ENCODE measurements around the gene LEKR1. TPM values are rescaled to one million over a fixed set of nuclear protein-coding genes. Genes with fewer than 3 reads are reported as not detected.

Gene LEKR1
- total RNA-seq, 1 donor from 2014 or later, result 0.13 TPM

DNA sequence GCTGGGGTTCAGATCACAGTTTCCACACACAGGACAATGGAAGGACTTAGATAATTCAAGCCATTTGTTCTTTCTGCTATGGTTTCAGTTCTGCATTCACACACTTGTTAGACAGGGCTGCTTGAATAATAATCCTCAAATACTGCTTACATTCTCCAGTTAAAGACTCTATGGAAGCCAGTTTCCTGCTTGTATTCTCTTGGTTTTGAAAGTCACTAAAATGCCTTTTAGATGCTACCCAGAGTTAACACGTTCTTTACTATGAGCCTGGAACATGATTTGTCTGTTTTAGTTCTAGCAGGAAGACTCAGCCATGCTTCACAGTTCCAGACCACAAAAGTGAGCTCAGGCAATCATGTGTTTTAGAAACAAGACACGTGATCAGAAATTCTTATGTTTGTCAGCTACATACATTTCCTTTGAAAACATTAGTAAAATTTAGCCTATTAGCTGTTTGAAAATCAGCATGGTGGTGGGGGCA is 152.4 kb downstream of the LEKR1 start:
- DNase-seq (ENCODE audit: low read depth, low spot score), result no peak

- no peak for DNase-seq (ENCODE audit: low read depth, low spot score)
Observed at GRCh38 chr3:156981005-156981404, 154.9 kb downstream of the LEKR1 start.

DNA sequence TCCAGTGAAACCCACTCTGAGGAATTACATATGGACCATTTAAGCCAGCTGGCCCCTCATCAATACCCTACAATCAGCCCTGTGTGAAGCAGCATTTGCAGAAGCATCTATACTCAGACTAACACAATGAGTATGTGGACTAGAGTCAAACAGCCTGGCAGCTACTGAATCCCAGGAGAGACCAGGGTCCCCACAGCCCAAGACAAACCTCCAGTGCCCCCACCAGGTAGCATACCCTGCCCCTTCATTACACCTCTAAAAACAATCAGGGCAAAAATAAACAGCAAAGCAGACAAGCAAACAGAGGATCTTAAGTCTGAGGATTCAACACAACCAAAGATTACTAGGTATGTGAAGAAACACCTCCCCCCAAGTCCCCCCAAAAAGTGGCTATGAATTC is 157.4 kb downstream of the LEKR1 start:
- DNase-seq (ENCODE audit: low read depth, low spot score), result no peak

- no peak for DNase-seq (ENCODE audit: low read depth, low spot score)
Observed at GRCh38 chr3:156985711-156986110, 159.6 kb downstream of the LEKR1 start.

- DNase-seq (ENCODE audit: low read depth, low spot score), result no peak
Observed at GRCh38 chr3:156987946-156988345, 161.8 kb downstream of the LEKR1 start.

DNA sequence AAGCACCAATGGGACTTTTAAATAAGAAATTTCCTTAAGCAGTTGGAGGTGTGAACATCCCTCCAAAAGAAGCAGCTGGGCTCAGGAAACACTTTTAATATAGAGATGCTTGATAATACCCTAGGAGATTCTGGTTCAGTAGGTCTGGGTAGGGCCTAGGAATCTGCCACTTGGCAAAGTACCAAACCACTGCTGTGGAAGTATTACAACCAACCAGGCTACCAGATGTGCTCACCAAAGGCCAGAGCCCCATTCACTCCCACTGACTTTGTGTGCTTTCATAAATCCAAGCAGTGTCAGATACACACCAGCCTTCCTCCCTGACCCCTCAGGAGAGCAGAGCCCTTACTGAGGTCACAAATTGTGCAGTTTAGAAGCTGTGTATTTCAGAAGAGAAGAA is 171.2 kb downstream of the LEKR1 start:
- no peak for DNase-seq (ENCODE audit: low read depth, low spot score)

GRCh38 chr3:157001221-157001957 is 175.2 kb downstream of the LEKR1 start:
- no peak for DNase-seq (ENCODE audit: low read depth, low spot score)

- no peak for DNase-seq (ENCODE audit: low read depth, low spot score)
Observed at GRCh38 chr3:157021679-157022078, 195.5 kb downstream of the LEKR1 start.

- no peak for DNase-seq (ENCODE audit: low read depth, low spot score)
Observed at GRCh38 chr3:157023226-157023625, 197.1 kb downstream of the LEKR1 start.

- no peak for DNase-seq (ENCODE audit: low read depth, low spot score)
Observed at GRCh38 chr3:157026091-157026490, 199.9 kb downstream of the LEKR1 start.

DNA sequence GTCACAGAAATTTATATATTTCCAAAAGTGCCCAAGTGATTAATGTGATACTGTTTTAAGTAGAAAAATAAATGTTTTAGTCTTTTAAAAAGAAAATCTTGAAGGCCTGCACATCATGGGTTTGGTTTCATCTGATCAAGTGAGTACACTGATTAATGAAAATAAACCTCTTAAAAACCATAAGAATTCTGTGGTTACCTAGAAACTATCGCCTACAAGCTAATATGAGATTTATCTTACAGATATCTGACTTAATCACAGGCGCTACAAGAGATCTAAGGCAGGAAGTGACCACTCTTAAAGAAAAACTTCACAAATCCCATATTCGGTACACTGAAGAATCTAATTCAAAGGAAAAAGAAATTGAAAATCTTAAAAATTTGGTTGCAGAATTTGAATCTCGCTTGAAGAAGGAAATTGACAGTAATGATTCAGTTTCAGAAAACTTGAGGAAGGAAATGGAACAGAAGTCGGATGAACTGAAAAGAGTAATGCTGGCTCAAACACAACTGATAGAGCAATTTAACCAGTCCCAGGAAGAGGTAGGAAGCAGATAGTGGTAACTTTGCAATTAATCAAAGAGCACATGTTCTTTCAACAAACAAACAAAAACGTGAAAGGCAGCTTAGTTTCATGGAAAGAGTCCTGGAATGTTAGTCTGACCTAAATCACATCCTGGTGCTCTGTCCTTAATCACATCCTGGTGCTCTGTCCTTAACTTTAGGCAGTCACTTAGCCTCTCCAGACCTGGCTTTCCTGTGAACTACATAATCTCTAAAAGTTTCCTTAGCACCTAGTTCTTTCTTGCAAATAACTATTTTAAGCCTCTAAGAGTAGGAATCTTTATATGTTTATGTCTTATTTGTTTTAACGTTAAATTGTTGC is 201.9 kb downstream of the LEKR1 start:
- DNase-seq (ENCODE audit: low read depth, low spot score), result peak; percentile 0

DNA sequence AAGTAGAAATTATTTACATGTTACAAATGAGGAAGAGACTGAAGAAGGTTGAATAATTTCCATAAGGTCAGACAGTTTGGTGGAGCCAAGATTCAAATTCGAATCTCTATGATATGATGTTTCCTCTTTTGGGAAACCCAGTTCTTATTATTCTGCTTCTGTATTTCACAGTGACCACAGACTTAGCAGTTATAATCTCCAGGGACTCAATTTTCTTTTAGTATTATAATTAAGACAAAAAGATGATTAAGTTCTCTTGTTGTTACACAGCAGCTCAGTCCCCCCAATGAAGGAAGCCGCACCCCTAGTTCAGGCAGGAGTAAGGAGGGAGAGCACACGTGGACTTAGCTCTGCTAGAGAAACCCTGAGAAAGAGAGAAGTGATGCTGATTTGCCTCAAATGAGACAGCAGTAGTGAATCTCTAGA is 203.2 kb downstream of the LEKR1 start:
- DNase-seq (ENCODE audit: low read depth, low spot score), result no peak

DNA sequence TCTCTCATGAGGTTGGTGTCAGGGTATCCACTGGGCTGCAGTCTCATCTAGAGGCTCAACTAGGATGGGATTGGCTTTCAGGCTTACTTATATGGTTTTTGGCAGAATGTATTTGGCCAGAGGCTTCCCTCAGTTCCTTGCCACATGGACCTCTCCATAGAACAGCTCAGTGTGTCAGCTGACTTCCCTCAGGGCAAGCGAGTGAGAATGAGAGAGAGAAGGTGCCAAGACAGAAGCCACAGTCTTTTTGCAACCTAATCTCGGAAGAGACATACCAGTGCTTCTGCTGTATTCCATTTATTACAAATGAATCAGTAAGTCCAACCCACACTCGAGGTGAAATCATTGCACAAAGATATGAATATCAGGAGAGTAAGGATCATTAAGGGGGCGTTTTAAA is 204.6 kb downstream of the LEKR1 start:
- no peak for DNase-seq (ENCODE audit: low read depth, low spot score)

DNA sequence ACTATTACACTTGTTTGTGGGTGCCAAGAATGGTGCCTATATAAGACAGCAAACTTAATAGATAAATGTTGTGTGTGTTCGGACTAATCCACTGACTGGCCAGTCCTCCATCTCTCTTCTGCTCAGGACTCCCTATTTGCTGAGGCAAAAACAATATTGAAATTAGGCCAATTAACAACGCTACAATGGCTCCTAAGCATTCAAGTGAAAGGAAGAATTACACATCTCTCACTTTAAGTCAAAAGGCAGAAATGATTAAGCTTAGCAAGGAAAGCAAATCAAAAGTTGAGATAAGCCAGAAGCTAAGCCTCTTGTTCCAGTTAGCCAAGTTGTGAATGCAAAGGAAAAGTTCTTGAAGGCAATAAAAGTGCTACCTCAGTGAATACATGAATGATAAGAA is 206.8 kb downstream of the LEKR1 start:
- no peak for DNase-seq (ENCODE audit: low read depth, low spot score)

DNA sequence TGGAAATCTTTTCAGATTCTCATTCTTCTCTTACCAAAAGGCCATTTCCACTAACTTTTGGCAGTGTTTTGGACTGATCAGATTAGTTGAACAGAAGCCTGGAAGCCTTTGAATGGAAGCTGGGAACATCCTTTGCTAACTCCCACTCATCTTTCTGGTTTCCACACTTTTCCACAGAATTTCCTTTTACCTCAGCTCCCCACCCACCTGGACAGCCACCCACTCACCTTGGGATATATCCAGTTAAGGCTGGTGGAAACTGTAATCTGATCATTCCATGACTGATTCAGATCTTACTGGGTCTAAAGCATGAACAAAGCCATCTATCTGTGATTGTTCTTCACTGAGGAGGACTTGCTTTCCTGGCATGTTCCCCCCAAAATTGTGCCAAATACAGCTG is 214.3 kb downstream of the LEKR1 start:
- DNase-seq (ENCODE audit: low read depth, low spot score), result no peak

DNA sequence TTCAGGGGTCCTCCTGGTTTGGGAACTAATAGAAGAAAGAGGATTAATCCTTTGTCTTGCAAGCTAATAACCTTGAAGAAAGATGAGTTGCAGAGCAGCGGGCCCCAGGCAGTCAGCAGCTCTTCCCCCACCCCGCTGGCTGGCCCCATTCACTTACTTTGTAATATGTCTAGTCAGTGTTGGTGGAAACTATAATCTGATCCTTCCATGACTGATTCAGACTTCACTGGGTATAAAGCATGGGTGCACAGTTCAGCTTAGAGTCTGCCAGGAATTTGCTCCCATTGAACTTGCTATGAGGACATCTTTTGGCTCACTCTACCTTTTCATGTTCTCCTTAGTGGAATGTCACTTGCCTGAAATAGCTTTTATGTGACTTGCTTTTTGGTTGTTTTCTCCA is 216.1 kb downstream of the LEKR1 start:
- no peak for DNase-seq (ENCODE audit: low read depth, low spot score)

GRCh38 chr3:157043771-157044170 is 217.6 kb downstream of the LEKR1 start:
- DNase-seq (ENCODE audit: low read depth, low spot score), result no peak

- DNase-seq (ENCODE audit: low read depth, low spot score), result no peak
Observed at GRCh38 chr3:157045238-157045850, 219.2 kb downstream of the LEKR1 start.

DNA sequence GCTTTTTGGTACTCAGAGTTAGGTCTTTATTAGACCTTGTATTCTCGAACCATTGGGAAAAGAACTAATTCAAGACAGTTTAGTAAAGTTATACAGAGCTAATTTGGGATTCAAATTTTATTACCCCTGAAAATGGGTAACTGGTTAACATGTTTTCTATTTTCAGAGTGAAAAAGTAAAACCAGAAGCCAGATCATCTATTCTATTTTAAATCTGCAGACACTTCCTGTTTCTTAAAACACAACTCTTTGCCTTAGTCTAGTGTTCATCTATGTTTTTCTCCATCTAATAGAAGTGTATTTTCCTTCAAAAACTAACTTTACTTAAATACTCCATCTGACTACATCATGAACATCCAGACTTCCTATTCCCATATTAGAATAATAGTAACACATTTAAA is 220.4 kb downstream of the LEKR1 start:
- no peak for DNase-seq (ENCODE audit: low read depth, low spot score)

DNA sequence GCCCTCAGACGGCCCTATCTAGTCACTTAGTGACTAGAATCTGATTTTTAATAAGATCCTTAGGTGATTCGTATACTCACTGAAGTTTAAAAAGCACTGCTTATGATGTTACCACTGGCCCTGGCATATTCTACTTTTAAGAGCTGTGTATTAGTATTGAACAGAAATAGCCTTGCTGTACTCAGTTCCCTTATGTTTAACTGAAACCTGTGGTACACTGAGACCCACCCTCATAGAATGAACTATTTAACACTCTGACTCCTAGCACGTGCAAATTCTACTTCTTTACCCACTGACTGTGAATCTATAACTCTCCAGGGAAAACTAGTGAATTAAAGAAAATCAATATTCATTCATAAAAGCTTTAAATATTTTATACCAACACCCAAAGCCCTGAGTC is 224.9 kb downstream of the LEKR1 start:
- no peak for DNase-seq (ENCODE audit: low read depth, low spot score)

- DNase-seq (ENCODE audit: low read depth, low spot score), result no peak
Observed at GRCh38 chr3:157051591-157051990, 225.4 kb downstream of the LEKR1 start.

GRCh38 chr3:157056035-157056434 is 229.9 kb downstream of the LEKR1 start:
- no peak for DNase-seq (ENCODE audit: low read depth, low spot score)
